Endodermal cell (in vitro differentiated cells): ENCODE measurements around the gene FAM3D. TPM values are rescaled to one million over a fixed set of nuclear protein-coding genes. Genes with fewer than 3 reads are reported as not detected.

Experiments used
- DNase-seq: peaks from one replicate; pipeline ENCODE4 v3.0.0-alpha.2; 2017
- H3K27ac ChIP-seq: 2 replicates; pipeline ENCODE4 v1.5.1; 2013; ENCODE audit warnings: mild to moderate bottlenecking, low read depth, low read length, moderate library complexity
- H3K27me3 ChIP-seq: 2 replicates; pipeline ENCODE4 v1.6.1; 2013; ENCODE audit warnings: mild to moderate bottlenecking, low read length, moderate library complexity; ENCODE audit not compliant: insufficient read depth, control insufficient read depth, poor library complexity, severe bottlenecking
- H3K36me3 ChIP-seq: 2 replicates; pipeline ENCODE4 v1.7.0; 2013; ENCODE audit warnings: mild to moderate bottlenecking, low read length, moderate library complexity; ENCODE audit not compliant: control insufficient read depth, insufficient read depth
- H3K4me1 ChIP-seq: one replicate; pipeline ENCODE4 v1.7.0; 2013; ENCODE audit warnings: low read length; ENCODE audit not compliant: control insufficient read depth, insufficient read depth
- H3K4me3 ChIP-seq: 2 replicates; pipeline ENCODE4 v1.5.1; 2013; ENCODE audit warnings: mild to moderate bottlenecking, low read length, moderate library complexity
- H3K9ac ChIP-seq: 2 replicates; pipeline ENCODE4 v1.6.1; 2013; ENCODE audit warnings: mild to moderate bottlenecking, low read length, moderate library complexity; ENCODE audit not compliant: poor library complexity, severe bottlenecking; ENCODE audit errors: extremely low read depth
- H3K9me3 ChIP-seq: 2 replicates; pipeline ENCODE4 v1.6.1; 2013; ENCODE audit warnings: mild to moderate bottlenecking, low read length, moderate library complexity; ENCODE audit not compliant: control insufficient read depth
- H3K27ac Mint-ChIP-seq: 2 replicates; pipeline ENCODE4 v1.8.0; 2020; ENCODE audit warnings: mixed read lengths
- H3K27me3 Mint-ChIP-seq: 2 replicates; pipeline ENCODE4 v1.8.0; 2021; ENCODE audit warnings: mild to moderate bottlenecking, mixed read lengths; ENCODE audit not compliant: insufficient read depth
- H3K36me3 Mint-ChIP-seq: 2 replicates; pipeline ENCODE4 v1.8.0; 2020; ENCODE audit warnings: low read depth, mixed read lengths
- H3K4me1 Mint-ChIP-seq: 2 replicates; pipeline ENCODE4 v1.8.0; 2020; ENCODE audit warnings: mixed read lengths
- H3K4me3 Mint-ChIP-seq: 2 replicates; pipeline ENCODE4 v1.8.0; 2020; ENCODE audit warnings: mild to moderate bottlenecking, moderate library complexity, mixed read lengths
- H3K9me3 Mint-ChIP-seq: 2 replicates; pipeline ENCODE4 v1.8.0; 2020; ENCODE audit warnings: mild to moderate bottlenecking, mixed read lengths
- CTCF ChIP-seq: fragments of 200-600 bp; sonication (generic); conservative IDR thresholded peaks from 2 replicates; pipeline ENCODE4 v1.5.0; 2021; ENCODE audit warnings: antibody characterized with exemption, mild to moderate bottlenecking
- whole genome bisulfite sequencing, 2 experiments: methylation state at CpG; one replicate each; pipeline versions ENCODE4 v1.1.5 to v1.1.7; 2013; ENCODE audit warnings: missing lambda C conversion rate in 2 of 2, mixed read lengths in 1 of 2; ENCODE audit not compliant: insufficient coverage in 1 of 2, insufficient read length in 1 of 2; 5-methylcytosine and 5-hydroxymethylcytosine counted together
- total RNA-seq, 2 donors: library from RNA; stranded (reverse); fragmentation: NEBNext Ultra II Directional in 1 of 2; extraction: Animal tissue kit (Norgen Biotek cat#: 25700) in 1 of 2; gene quantifications; 2 replicates in 1 of 2; 3 replicates in 1 of 2; pipeline ENCODE4 v1.2.1, GENCODE V29; 2021

The FAM3D gene
- total RNA-seq, 2 donors from 2014 or later: not detected

DNA sequence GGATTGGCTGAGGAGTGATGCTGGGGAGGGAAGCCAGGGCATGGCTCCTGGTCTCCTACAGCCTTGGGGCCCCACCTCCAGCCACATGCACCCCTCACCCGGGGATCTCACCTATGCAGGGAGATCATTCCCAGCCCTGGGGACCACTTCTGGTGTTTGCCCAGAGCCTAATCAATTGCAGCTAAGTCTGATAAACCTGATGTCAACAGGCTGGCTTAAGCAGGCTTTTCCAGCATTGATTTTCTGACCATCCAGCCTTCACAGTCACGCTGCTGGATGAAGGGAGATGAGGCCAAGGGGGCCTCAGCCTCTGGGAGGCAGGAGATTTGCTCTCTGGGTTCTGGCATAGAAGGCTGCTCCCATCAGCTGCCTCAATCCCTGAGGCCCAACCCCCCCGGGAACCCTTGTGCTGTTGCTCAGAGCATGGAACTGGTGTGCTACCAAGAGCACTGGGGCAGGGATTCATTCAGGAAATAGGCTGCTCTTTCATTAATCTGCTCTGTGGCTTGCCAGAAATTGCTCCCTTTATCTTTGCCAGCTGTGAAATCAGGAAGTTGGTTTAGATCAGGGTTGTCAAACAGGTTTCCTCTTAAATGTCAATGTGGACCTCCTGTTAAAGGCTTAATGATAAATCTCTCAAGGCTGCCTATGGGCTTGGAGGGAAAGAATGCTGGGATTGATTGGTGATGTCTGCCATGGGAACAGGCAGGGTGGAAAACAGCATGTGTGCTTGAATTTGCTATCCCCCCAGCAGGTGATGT is 19.0 kb downstream of the FAM3D start:
- H3K9ac ChIP-seq: no peak overlapping the region
- Mint-ChIP-seq H3K4me3 (no peak overlapping the region), H3K27me3 (peaks cover 6% of the 10 kb centered on the region), H3K36me3 (no peaks in the 10 kb centered on the region), H3K4me1 (no peaks in the 10 kb centered on the region), H3K9me3 (peaks cover 3% of the 10 kb centered on the region), H3K27ac (no peak overlapping the region)
- H3K4me3 ChIP-seq: no peak overlapping the region
- no peak overlapping the region for H3K27ac ChIP-seq
- H3K4me1 ChIP-seq: no peaks in the 10 kb centered on the region
- peaks cover 6% of the 10 kb centered on the region for H3K9me3 ChIP-seq
- 93 to 95% methylated on average over 3 of the region's 3 CpGs for WGBS, 2 experiments
- H3K36me3 ChIP-seq: no peaks in the 10 kb centered on the region
- TF ChIP-seq CTCF: no peak
- DNase-seq: no peak
- peaks cover 2% of the 10 kb centered on the region for H3K27me3 ChIP-seq

DNA sequence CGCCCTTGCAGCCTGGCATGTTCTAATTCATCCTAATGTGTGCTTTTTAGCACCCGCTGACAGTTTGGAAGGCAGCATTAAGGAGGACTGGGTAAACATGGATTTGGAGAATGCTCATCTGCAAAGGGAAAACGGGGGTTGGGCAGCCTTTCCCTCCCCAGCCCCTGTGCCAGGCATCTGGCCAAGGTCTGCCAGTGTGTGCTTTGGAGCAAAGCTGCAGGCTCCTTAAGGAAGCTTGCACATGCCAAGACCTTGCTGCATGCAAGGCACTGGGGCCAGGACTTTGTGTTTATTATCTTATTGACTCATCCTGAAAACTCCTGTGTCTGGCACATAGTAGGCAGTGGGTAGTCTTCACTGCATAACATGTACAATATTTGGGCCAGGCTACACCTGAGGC is 20.1 kb downstream of the FAM3D start:
- no peak overlapping the region for H3K27ac Mint-ChIP-seq

GRCh38 chr3:58645726-58646125 is 20.8 kb downstream of the FAM3D start:
- DNase-seq: no peak
- Histone ChIP-seq H3K36me3 (no peaks in the 10 kb centered on the region), H3K4me3 (no peak overlapping the region), H3K27ac (no peak overlapping the region), H3K9me3 (peaks cover 6% of the 10 kb centered on the region), H3K9ac (no peak overlapping the region), H3K4me1 (no peaks in the 10 kb centered on the region), H3K27me3 (no peaks in the 10 kb centered on the region)
- Mint-ChIP-seq H3K36me3 (no peaks in the 10 kb centered on the region), H3K27me3 (peaks cover 9% of the 10 kb centered on the region), H3K4me1 (peaks cover 1% of the 10 kb centered on the region), H3K4me3 (no peak overlapping the region), H3K9me3 (peaks cover 3% of the 10 kb centered on the region), H3K27ac (no peak overlapping the region)
- TF ChIP-seq CTCF: no peak
- 94 to 96% methylated on average over 3 to 4 of the region's 4 CpGs for WGBS, 2 experiments

More for the DNA sequence above, 20.1 kb downstream of the FAM3D start:
- no peak for DNase-seq
- peaks cover 3% of the 10 kb centered on the region for H3K9me3 Mint-ChIP-seq
- Histone ChIP-seq H3K9me3 (peaks cover 6% of the 10 kb centered on the region), H3K36me3 (no peaks in the 10 kb centered on the region), H3K4me3 (no peak overlapping the region), H3K27me3 (no peaks in the 10 kb centered on the region), H3K27ac (no peak overlapping the region), H3K9ac (no peak overlapping the region), H3K4me1 (no peaks in the 10 kb centered on the region)
- peaks cover 7% of the 10 kb centered on the region for H3K27me3 Mint-ChIP-seq
- TF ChIP-seq CTCF: no peak
- WGBS, 2 experiments: 88 to 100% methylated on average over 2 to 3 of the region's 3 CpGs
- H3K4me3 Mint-ChIP-seq: no peak overlapping the region
- no peaks in the 10 kb centered on the region for H3K4me1 Mint-ChIP-seq
- H3K36me3 Mint-ChIP-seq: no peaks in the 10 kb centered on the region
